ENCODE measurements around the gene CCDC88B.

Gene CCDC88B

DNA sequence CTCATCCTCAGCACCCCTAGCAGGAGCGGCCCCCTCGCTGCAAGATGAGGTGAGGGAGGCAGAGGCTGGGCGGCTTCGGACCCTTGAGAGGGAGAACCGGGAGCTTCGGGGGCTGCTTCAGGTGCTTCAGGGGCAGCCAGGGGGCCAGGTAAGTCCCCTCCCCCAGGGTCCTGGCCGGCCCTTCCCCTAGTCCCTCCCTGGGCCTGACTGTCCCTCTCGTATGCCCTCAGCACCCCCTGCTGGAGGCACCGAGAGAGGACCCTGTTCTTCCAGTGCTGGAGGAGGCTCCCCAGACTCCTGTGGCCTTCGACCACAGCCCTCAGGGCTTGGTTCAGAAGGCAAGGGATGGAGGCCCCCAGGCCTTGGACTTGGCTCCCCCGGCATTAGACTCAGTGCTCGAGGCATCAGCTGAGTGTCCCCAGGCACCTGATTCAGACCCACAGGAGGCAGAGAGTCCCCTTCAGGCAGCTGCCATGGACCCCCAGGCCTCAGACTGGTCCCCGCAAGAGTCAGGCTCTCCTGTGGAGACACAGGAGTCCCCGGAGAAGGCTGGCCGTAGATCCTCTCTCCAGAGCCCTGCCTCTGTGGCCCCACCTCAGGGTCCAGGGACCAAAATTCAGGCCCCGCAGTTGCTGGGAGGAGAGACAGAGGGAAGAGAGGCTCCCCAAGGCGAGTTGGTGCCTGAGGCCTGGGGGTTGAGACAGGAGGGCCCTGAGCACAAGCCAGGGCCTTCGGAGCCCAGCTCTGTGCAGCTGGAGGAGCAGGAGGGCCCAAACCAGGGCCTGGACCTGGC, 4.0 kb downstream of the CCDC88B start:
- no peak for DNase-seq

GRCh38 chr11:64344787-64345186, 4.8 kb downstream of the CCDC88B start:
- no peak for DNase-seq

DNA sequence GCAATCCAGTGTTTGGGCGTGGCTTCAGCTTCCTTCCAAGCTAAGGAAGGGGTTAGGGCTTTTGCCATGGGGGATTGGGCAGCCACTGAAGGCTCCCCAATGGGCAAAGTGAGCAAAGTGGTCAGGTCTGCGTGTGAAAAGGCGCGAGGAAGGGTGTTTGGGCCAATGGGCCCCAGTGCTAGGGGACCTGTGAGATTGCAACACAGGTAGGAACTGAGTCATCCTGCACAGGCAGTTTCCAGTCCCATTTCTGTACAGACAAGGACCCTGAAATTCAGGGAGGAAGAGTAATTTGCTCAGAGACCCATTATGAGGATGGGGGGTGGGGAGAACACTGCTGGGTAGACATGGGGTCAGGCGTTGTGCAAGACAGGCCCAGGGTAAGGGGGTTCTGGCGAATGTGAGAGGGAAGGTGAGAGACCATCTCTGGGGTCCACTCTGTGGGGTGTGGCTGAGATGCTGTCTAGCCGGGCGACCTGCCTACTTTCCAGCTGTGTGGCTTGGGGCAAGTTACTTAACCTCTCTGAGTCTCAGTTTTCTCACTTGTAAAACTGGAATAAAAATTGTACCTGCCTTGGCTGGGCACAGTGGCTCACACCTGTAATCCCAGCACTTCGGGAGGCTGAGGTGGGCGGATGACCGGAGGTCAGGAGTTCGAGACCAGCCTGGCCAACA, 7.3 kb downstream of the CCDC88B start:
- no peak for DNase-seq

DNA sequence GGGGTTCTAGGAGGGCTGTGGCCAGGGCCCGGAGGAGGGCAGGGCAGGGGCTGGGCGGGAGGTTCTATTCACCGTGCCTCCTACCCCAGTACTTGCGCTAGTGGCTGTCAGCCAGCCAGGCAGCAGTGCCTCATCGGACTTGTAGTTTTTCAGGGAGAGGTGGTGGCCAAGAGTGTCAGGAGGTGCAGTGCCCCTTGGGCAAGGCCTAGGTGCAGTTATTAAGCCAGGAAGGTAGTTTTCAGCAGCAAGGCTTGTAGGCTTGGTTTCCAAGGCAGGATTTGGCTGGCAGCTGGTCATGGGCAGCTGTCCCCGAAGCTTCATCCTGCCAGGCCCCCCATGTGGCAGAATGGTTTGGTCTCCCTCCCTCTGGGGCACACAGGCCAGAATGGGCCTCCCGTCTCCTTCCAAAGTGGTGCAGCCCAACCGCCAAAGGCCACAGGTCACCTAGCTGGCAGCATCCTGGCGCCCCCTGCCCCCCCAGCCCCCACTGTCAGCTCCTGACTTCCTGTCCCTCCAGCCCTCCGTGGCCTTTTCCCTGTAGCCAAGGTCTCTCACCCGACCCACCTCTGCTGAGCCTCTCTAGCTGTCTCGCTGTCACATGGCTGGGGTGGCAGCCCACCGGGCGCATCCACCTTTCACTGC, 8.5 kb downstream of the CCDC88B start:
- DNase-seq: no peak

DNA sequence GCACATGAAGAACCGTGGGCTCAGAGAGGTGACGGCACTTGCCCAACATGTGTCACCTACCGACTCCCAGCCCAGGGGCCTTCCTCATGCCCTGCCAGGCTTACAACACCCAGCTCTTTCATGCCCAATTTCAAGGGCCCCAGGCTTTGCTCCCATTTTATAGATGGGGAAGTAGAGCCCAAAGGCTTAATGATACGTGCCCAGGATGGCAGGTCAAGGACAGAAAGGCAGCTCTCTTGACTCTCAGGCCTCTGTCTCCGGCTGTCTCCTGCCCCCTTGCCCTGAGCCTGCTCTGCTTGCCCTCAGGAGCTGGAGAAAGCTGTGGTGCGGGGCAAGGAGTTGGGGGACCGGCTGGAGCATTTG, 9.0 kb downstream of the CCDC88B start:
- no peak for DNase-seq

DNA sequence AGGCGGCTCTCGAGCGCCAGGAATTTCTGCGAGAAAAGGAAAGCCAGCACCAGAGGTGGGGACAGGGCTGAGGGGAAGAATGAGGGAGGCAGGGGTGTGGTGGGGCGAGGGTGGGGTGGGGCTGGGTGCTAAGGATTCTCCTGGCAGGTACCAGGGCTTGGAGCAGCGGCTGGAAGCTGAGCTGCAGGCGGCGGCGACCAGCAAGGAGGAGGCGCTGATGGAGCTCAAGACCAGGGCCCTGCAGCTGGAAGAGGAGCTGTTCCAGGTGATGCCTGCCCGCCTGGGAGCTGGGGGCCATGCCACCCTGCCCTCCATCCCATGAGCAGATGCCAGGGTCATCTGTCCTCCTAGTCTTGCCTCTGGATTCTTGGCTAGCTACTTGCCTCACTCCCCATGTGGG, 9.4 kb downstream of the CCDC88B start:
- no peak for DNase-seq

DNA sequence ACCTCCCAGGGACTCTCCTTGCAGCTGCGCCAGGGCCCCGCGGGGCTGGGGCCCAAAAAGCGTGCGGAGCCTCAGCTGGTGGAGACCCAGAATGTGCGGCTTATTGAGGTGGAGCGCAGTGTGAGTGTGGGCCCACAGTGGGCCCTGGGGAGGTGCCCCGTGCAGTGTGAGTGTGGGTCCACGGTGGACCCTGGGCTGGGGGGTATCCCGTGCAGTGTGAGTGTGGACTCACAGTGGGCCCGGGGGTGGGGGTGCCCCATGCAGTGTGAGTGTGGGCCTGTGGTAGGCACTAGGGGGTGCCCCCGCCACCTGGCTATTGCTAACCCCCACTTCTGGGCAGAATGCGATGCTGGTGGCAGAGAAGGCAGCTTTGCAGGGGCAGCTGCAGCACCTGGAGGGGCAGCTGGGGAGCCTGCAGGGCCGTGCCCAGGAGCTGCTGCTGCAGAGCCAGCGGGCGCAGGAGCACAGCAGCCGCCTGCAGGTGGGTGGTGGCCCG, 11.2 kb downstream of the CCDC88B start:
- no peak for DNase-seq

DNA sequence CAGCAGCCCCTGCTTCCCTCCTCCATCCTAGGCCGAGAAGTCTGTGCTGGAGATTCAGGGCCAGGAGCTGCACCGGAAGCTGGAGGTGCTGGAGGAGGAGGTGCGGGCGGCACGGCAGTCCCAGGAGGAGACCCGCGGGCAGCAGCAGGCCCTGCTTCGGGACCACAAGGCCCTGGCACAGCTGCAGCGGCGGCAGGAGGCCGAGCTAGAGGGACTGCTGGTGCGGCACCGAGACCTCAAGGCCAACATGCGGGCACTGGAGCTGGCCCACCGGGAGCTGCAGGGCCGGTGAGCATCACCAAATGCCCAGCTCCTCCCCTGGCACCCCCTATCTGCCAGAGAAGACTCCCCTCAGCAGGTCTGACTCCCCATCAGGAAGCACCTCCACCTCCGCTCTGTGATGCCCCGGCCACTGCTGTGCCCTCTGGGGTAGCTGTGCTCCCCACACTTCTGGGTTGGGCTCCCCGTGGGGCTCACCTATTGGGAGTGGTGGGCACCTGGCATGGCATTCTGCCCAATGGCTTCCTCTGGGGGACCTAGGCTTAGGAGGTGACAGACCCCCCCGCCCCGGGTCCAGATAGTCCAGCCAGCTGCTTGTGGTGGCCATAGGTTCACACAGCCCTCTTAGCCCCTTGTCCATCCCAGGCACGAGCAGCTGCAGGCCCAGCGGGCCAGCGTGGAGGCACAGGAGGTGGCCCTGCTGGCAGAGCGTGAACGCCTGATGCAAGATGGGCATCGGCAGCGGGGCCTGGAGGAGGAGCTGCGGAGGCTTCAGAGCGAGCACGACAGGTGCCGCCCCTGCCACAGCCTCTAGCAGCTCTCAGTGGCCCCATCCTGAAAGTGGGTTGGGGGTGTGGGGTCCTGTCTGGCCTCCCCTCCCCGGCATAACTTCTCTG, 12.3 kb downstream of the CCDC88B start:
- DNase-seq: peak; percentile 62 to 79

DNA sequence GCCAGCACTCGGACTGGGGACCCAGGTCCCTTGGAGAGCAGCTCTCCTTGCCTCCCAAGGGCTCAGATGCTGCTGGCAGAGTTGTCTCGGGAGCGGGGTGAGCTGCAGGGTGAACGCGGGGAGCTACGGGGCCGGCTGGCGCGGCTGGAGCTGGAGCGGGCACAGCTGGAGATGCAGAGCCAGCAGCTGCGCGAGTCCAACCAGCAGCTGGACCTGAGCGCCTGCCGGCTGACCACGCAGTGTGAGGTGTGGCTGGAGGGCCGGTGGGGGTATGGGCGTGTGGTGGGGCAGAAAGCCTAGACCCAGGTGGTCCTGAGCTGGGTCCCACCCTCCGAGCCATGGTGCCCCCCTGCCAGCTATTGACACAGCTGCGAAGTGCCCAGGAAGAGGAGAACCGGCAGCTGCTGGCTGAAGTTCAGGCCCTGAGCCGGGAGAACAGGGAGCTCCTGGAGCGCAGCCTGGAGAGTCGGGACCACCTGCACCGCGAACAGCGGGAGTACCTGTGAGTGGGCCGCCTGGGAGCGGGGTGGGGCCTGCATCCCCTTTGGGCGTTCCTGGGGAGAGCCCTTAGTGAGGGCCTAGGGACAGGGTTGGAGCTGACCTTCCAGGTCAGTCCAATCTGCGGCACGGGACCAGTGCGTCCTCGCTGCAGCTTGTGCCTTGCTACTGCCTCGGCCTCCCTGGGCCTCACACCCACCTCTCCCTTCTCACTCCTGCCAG, 13.2 kb downstream of the CCDC88B start:
- peak; percentile 68 to 87 for DNase-seq

GRCh38 chr11:64353715-64354506, 13.9 kb downstream of the CCDC88B start:
- DNase-seq: peak in 1 of 2 experiments; percentile 44

DNA sequence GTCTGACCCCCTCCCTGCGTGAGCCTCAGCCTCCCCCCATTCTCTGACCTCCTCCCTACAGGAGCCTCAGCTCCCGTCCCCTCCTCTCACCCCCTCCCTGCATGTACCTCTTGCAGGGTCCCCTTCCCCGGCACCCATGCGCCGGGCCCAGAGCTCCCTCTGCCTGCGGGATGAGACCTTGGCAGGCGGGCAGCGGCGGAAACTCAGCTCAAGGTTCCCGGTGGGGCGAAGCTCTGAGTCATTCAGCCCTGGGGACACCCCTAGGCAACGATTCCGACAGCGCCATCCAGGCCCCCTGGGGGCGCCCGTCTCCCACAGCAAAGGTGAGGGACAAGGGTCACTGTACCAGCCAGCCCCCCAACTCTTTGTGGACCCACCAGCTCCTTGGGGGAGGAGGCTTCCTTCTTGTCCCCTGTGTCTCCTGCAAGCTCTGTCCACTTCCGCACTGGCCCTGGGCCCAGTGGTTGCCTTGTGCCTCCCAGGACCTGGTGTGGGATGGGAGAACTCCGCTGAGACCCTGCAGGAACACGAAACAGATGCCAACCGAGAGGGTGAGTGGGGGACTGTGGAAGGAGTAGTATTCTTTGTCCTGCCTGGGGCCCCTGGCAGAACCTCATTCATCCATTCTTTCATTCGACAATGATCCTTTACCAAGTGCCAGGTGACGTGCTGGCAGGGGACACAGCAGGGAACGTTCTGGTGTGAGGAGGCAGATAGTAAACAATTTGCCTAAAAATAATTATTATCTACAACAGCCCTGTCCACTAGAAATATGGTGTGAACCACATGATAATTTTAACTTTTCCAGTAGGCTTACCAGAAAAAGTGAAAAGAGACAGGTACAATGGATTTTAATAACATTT, 15.3 kb downstream of the CCDC88B start:
- DNase-seq: peak; percentile 88 to 89

DNA sequence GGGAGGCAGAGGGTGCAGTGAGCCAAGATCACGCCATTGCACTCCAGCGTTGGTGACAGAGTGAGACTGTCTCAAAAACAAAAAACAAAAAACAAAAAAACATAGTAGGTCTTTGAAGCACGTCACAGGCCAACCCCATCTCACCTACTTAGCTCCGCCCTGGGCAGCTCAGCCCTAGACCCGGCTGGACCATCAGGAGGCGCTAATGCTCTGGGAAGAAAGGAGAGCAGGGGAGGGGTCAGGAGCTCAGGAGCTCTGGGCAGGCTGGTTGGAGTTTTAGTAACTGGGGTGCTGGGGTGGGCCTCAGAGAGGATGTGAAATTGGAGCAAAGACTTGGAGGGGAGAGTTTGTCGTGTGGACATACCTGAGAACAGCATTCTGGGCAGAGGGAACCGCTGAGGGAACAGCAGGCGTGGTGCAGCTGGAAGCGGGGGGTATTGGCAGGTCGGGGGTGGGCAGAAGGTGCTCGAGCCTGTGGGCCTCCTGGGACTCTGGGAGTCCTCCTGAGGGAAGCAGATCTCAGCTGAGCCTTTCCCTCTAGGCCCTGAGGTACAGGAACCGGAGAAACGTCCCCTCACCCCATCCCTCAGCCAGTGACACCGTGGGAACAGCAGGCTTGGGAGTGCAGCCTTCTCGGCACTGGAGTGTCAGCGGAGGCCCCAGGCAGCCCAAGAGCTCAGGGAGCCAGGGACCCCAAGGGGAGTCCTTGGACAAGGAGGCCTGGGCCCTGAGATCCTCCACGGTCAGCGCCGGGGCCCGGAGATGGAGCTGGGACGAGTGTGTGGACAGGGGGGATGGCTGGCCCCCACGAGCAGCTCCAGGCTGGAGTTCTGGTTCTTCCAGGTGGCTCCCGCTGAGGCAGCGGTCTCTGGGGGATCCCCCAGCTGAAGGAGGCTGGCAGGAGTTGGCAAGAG, 16.8 kb downstream of the CCDC88B start:
- peak in 1 of 2 experiments; percentile 22 for DNase-seq

GRCh38 chr11:64357446-64357845, 17.4 kb downstream of the CCDC88B start:
- no peak for DNase-seq

DNA sequence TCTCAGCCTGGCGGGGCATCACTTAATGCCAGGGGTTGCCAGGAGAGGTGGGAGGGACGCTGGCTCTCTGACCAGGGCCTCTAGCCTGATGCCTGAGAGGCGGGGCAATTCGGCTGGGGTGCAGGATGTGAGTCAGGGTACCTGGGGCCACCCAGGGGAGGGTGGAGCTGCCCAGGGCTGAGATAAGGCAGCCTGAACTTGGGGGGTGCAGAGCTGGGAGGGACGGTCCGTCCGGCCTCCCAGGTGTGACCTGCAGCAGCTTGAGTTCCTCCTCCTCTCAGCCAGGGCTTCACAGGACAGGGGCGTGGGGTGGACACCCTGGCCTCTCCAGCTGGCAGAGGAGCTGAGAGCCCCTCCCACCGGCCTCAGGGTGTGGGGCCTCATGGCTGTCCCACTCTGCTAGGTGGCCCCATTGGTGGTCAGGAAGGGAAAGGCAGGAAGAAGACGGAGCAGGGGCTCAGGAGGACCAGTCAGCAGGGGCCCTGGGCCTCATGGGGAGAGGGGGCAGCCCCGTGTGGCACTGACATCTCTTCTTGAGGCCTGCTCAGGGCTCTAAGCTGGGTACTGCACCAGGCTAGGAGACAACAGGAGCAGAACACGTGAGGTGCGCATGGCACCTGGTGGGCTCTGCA, 18.0 kb downstream of the CCDC88B start:
- no peak for DNase-seq

GRCh38 chr11:64358536-64358906, 18.5 kb downstream of the CCDC88B start:
- DNase-seq: no peak

GRCh38 chr11:64358907-64359711, 19.1 kb downstream of the CCDC88B start, which contains the start of gene RPS6KA4:
Gene RPS6KA4 (plus strand): TSS chr11:64359162. CDS start chr11:64359236, 74 bp downstream.
- peak; percentile 38 to 59 for DNase-seq

GRCh38 chr11:64359712-64360445, 19.9 kb downstream of the CCDC88B start:
- DNase-seq: peak in 1 of 2 experiments; percentile 33

All from NCI-H2081 (cell line).